HG03280 (cell line): Measurements from ENCODE around the gene TOX2.
A peak's percentile ranks its signal among the peaks of the same experiment; 100 is the strongest.

ENCODE experiments used
- ATAC-seq: cut with Tn5 transposase; IDR thresholded peaks from one replicate; pipeline ENCODE4 v1.9.1; 2021; ENCODE audit warnings: mild to moderate bottlenecking, moderate library complexity; ENCODE audit not compliant: unreplicated experiment

Gene TOX2

DNA sequence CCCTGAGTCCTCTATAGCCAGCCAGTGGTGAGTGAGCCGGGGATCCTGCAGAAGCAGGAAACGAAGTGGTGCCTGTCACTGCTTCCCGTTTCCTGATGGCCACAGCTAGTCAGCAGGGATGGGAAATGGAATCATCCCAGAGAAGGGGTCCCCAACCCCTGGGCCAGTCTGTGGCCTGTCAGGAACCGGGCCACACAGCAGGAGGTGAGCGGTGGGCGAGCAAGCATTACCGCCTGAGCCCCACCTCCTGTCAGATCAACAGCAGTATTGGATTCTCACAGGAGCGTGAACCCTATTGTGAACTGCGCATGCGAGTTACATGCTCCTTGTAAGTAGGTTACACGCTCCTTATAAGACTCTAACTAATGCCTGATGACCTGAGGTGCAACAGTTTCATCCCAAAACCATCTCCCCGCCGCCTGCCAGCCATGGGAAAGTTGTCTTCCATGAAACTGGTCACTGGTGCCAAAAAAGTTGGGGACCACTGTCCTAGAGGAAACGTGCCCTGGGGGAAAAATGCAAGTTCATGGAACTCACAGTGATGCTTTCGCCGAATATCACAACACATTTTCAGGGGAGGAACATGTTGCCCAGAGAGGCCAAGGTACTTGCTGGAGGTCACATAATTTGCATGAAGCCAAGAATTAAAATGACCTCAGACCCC, 158.5 kb downstream of the TOX2 start:
- ATAC-seq, result no peak

DNA sequence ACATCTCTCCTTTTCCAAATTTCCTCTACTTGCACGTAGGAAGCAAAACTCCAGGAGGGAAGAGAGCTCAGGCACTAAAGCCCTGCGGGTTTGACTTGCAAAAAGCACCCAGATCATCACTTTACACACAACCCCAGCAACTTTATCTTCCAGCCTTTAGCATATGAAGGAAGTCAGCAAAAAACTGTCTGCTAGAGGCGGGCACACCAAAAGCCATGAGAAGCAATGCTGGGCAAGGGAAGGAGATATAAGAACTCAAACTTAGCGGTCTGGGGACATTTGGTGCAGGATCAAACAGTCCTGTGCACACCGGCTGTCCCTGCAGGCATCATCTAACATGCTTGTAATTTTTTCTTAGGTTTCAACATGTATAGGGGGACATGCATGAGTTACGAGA, 159.0 kb downstream of the TOX2 start:
- no peak for ATAC-seq

DNA sequence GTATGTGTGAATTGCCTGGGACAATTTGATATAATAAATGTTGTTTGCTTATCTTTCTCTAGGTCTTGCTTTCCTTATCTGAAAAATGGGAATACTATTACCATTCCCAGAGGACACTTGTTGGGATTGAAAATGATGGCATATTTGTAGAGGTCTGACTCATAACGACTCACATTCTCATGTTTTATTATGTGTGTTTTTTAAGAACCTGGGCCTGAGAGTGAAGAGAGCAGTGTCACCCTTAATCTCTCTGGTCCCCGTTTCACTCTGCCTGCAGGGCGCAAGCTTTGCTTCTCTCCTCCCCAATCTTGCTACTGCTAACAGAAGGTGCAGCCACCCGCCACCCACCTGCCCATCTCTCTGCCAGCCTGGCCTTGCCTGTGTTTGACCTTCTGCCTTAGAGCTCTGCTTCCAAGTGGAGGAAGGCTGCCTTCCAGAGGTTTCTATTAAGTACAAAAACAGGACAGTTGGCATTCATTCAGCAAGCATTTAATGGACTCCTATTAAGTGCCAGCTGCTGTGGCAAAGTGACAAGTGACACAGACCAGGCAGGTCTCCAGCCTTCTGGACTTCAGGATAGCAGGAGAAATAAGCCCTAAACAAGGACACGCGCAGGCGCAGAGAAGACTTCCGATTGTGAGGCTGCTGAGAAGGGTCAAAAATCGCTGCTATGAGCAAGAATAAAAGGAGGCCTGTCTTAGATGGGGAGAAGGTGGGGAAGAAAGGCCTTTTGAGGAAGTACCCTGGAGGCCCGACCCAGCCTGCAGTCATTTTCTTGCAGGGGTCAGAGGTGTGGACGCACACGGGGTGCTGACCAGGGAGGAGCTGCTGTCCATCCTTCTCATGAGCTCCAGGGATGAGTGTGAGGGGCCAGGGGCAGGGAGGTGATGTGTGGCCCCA, 159.8 kb downstream of the TOX2 start:
- ATAC-seq, result no peak

DNA sequence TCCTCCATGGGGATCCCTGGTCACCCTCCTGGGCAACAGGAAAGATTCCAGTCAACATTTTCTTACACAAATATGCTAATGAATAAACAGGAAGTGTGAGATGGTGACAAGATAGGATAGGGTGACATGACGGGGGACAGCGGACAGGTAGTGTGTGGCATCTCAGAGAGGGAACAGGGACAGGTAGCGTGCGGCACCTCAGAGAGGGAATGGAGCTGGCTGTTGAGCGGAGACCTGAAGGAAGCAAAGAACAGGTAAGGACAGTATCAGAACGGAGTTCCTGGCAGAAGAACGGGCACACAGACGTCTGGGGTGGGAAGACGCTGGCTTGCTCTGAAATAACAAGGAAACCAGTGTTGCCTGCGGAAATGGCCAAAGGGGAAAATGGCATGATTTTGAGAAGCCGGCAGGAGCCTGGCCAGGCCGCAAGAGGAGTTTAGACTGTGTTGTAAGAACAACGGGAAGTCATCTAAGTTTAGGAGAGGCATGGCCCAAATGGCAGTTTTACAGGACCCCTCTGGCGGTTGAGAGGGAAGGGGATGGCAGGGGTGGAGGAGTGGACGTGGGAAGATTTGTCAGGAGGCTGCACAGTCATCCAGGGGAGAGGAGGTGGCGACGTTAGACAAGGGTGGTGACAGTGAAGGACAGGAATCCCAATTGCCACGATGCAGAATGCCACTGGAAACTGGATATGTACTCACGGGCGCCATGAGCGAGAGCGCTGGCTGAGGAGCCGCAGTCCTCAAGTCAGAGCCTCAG, 160.7 kb downstream of the TOX2 start:
- ATAC-seq, result no peak

DNA sequence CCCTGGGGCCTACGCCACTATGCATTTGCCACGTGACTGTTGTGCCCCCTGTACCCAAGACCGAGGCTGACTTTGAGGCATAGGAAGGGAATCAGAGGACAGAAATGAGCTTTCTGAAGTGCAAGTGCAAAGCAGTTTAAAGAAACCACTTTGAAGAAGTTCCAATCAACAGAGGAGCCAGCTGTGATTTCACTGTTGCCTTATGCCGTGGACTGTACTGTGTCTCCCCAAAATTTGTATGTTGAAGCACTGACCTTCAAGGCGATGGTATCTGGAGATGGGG, 161.2 kb downstream of the TOX2 start:
- no peak for ATAC-seq

DNA sequence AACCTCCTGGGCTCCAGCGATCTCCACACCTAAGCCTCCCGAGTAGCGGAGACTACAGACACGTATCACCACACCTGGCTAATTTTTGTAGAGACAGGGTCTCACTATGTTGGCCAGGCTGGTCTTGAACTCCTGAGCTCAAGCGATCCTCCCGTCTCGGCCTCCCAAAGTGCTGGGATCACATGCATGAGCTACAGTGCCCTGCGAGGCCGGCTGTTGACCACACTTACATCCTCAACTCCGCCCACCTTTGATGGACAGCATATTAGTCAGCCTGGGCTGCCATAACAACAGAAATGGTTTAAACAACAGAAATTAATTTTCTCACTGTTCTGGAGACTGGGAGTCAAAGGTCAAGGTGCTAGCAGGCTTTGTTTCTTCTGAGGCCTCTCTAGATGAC, 164.6 kb downstream of the TOX2 start:
- no peak for ATAC-seq

DNA sequence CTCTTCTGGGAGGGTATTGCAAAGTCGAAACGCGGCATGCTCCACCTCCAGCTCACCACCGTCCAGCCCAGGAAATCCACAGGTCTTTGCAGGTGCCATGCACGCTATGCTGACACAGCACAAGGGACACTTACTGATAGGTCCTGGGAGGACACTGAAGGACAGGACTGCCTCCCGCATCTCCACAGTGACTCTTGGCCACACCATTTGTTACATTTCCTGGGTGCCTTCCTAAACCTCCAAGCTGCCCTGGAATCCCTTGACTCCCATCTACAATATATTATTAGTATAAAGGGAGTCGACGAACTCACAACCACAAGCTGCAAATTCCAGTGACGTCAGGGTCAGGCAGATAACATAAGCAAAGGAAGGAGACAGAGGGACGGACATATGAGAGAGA, 165.4 kb downstream of the TOX2 start:
- no peak for ATAC-seq

DNA sequence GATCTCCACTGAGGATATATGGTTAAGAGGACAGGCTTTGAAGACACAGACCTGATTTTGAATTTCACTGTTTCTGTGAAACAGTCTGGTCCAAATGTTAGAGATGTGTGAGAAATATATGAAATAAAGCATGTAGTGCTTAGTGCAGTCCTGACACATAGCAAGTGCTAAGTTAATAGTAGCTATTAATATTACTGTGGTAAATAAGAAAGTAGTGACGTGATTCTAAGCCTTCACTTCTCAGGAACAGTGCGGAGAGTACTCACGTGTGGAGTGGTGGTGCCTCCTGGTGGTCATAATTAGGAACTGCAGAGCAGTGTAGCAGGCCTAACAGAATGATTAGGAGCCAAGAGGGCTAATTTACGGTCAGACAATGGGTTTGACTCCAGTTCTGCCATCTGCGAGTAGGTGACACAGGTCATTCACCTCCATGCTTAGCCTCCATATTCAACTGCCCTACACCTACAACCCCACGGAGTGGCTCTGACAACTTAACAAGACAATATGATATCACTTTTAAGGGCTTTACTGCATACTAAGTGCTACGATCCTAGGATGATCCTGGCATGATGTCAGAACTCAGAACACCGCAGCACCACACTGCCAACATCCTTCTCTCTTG, 166.1 kb downstream of the TOX2 start:
- peak; percentile 86 for ATAC-seq

DNA sequence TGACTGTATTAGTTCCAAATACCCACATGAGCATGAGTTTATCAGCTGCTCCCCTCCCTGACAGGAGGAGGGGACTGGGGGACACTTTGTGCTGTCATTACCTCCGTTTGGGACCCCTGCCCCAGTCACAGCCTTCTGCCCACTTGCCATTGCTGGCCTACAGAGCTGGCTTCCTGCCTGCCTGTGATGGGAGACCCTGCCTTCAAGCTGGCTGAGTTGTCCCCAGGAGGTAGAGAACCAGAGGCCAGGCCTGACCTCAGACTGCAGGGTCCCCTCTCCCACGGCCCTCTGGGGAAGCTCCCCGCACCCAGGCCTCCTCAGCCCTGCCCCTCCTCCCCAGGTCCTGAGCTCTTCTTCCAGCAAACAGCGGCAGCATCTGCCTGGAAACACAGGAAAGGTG, 166.8 kb downstream of the TOX2 start:
- no peak for ATAC-seq

DNA sequence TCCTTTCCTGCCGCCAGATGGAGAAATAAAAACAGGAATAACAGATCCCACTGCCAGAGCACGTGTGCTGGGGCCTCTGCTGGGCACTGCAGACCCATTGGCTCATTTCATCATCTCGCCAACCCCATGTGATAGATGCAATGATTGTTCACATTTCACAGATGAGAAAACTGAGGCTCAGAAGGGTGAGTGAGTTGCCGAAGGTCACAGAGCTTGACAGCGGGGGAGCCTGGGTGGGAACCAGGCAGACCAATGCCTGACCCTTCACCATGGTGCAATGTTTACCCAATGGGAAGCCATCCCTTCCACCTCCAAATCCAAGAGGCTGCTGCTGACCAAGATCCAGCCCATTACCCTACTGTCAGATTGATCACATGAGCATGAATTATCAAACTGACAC, 167.2 kb downstream of the TOX2 start:
- no peak for ATAC-seq

DNA sequence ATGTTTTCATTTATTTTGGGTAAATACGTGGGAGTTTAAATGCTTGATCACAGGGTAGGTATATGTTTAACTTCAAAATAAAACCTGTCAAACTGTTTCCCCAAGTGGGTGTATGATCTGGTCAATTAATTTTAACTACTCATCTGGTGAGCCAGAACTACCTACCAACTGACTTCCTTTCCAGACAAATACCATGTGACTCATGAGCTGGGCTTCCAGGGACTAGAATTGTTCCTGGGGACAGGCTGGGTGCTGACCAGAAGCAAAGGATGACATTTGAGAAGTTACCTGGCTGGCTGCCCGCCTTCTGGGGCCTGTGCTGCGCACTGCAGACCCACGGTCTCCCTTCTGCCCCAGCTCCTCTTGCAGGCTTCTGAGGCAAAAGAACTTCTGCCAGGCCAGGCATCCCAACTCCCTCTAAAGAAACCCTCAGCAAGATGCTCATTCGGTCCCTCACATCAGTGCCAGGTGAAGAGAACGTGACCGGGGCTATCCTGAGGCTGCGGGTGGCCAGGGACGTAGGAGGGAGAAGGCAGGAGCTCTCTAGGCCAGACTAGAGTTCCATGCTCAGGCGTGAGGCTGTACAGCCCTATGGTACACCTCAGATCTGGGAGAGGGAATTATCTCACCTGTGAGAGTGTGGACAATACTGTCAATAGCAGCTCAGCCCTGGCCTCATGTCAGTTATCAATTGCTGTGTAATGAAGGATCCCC, 168.7 kb downstream of the TOX2 start:
- ATAC-seq, result no peak

DNA sequence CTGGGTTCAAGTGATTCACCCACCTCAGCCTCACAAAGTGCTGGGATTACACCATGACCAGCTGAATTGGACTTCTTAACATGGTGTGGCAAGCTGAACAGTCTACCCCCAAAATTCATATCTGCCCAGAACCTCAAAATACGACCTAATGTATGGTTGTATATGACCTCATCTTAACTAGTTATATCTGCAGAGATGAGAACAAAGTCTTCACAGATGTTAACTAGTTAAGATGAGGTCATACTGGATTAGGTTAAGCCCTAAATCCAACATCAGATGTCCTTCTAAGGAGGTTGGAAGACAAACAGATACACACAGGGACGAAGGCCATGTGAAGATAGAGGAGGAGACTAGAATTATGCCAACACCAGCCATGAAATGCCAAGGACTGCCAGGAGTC, 169.8 kb downstream of the TOX2 start:
- no peak for ATAC-seq

DNA sequence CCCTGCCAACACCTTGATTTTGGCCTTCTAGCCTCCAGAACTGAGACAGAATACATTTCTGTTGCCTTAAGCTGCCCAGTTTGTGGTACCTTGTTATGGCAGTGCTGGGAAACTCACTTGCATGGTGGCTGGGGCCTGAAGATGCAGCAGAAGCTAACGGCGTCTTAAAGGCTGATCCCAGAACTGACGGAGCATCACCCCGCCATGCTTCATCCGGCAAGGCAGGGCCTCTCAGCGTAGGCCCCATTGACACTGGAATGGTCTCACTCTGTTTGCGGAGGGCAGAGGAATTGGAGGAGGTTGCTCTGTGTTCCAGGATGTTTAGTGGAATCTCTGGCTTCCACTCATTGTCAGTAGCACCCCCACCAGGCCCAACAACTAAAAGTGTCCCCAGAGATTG, 170.2 kb downstream of the TOX2 start:
- ATAC-seq, result no peak

DNA sequence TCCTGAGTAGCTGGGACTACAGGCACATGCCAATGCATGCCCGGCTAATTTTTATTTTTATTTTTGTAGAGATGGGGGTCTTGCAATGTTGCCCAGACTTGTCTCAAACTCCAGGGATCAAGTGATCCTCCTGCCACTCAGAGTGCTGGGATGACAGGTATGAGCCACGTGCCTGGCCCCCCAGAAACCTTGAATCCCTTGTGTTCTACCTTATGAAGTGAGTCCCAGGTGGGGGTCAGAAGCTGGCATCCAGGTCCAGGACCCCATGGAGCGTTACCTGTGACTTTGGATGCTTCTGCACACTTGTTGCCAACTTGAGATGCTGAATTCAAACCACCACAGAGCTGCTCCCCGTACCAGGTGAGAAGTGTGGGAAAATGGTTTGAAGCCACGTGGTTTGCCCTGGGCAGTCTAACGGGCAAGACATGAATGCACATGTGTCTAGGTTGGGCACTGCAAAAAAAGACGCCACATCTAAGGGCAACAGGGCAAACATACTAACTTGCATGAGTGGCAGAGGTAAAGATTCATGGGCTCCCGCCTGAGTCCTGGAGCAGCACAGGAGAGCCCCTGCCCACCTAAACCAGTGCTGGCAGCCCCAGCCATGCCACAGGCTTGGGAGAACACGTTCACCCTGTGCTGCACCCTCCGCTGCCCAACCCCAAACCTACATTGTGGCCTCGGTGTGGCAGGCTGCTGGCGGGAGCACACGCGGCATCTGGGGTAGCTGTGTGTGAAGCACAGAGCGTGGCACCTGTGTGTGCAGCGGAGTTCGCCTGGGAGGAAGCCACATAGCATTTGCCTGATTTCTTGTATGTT, 171.2 kb downstream of the TOX2 start:
- no peak for ATAC-seq

DNA sequence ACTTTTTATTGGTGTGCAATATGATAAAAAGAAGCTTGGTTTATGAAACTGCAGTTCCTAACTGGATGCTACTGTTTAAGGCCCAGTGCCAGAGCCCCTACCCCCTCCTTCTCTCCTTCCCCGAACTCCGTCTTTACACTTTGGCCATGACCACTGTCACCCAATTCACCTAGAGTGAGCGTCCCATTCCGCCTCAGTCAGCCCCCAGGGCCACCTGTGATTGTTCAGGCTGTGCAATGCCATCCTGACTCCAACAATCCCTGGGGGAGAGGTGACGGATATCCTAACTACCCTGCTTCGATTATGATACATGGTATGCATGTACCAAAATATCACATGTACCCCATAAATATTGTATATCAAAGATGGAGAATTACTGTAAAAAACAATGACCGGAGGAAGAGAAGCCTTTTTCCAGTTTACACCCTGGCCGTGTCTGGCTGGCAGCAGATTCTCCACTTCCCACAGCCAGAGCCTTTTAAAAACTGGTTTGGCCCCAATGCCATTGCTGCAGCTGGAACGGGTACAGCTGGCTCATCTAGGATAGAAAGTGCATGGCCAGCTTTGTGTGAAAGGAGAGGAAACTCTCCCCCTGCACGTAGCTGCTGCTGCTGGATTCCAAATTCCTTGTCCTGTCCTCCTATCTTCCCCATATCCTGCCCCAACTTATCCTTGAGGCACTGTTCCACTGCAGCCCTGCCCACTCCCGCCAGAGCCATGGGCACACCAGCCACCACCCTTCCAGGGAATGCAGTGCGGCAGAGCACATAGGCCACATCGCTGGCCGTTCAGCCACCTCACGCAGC, 172.6 kb downstream of the TOX2 start:
- no peak for ATAC-seq

DNA sequence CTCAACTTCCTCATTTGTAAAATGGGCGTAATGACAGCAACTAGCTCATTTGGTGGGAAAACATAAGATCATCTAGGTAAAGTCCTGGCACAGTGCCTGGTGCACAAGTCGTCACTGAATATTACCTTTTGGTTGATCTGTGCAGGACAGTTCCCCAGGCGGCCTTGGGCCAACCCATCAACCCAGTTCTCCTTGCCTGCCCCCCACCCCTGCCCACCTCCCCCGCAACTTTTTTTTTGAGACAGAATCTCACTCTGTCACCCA, 173.1 kb downstream of the TOX2 start:
- ATAC-seq, result no peak

DNA sequence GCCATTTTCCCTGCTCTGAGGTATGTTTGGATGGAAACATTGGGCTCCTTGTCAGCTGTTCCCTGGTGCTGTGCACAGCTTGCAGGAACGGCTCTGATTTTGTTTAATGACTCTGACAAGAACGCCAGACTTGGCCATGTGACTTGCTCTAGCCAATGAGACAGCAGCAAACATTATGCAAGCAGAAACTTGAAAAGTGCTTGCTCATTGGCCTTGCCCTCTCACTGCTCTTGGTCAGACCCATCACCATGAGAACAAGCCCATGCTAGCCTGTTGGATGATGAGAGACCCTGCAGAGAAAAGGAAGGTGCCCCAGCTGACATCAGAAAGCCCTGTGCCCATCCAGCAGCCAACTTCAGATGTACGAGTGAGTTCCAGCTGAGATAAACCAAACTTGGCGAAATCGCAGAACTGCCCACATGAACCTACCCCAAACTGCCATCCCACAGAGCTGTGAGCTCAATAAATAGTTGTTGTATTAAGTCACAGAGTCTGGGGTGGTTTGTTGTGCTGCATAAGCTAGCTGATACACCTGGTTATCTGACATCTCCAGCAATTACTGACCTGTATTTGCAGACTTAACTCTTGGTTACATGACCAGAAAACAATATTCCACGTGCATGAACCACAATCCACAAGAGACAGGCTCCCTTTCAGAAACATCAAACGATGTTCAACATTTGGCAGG, 175.5 kb downstream of the TOX2 start:
- ATAC-seq, result no peak

DNA sequence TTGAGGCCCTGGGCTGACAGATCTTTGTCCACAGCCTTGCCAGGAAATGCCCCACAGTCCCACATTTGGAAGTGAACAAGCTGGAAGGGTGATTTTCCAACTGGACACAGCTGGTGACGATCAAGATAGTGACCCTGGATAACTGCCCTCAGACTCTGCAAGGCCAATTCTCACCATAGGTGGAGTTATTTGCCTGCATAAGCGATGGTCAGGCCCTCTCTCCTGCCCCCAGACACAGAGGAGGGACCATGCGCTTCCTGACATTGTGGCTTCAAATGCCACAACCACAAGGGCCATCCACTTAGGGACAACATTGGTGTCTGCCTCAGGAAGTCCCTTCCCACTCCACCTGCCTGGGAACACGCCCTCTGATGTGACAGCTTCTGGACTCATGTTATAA, 176.4 kb downstream of the TOX2 start:
- ATAC-seq, result no peak
